Natural killer cell (primary cell): Measurements from ENCODE around the gene ZNF765. TPM values are rescaled to one million over a fixed set of nuclear protein-coding genes. Genes with fewer than 3 reads are reported as not detected.

Experiments used
- ATAC-seq, 3 donors: fragments of 150-1000 bp in 2 of 3; fragments of 200-7000 bp in 1 of 3; cut with Tn5 transposase; 1 replicate in 1 of 3; 2 replicates in 2 of 3; pipeline ENCODE4 v1.10.0; 2021; ENCODE audit warnings: mild to moderate bottlenecking in 2 of 3, moderate library complexity in 2 of 3
- DNase-seq, 2 donors: peaks; one replicate each; pipeline versions ENCODE4 v3.0.0 to v3.0.0-alpha.2; 2013 to 2021; ENCODE audit warnings: mixed read lengths in 1 of 2
- H3K27ac ChIP-seq: one replicate; pipeline ENCODE4 v1.5.1; 2013; ENCODE audit warnings: mild to moderate bottlenecking, low read length
- H3K27me3 ChIP-seq: one replicate; pipeline ENCODE4 v1.6.1; 2013; ENCODE audit warnings: low read length; ENCODE audit not compliant: control insufficient read depth, insufficient read depth
- H3K36me3 ChIP-seq: one replicate; pipeline ENCODE4 v1.6.1; 2013; ENCODE audit warnings: low read length; ENCODE audit not compliant: control insufficient read depth, insufficient read depth
- H3K4me1 ChIP-seq: one replicate; pipeline ENCODE4 v1.6.1; 2013; ENCODE audit warnings: low read length; ENCODE audit not compliant: control insufficient read depth, insufficient read depth
- H3K4me3 ChIP-seq: one replicate; pipeline ENCODE4 v1.5.1; 2013; ENCODE audit warnings: low read length
- H3K9me3 ChIP-seq: one replicate; pipeline ENCODE4 v1.6.1; 2013; ENCODE audit warnings: low read length; ENCODE audit not compliant: control insufficient read depth, insufficient read depth
- H3K27ac Mint-ChIP-seq, 2 donors: one replicate each; pipeline ENCODE4 v1.8.0; 2022; ENCODE audit warnings: mild to moderate bottlenecking in 2 of 2, mixed read lengths in 2 of 2, moderate library complexity in 1 of 2
- H3K27me3 Mint-ChIP-seq, 2 donors: one replicate each; pipeline ENCODE4 v1.8.0; 2022; ENCODE audit warnings: low read depth in 2 of 2, mixed read lengths in 2 of 2
- H3K36me3 Mint-ChIP-seq: one replicate; pipeline ENCODE4 v1.8.0; 2022; ENCODE audit warnings: mixed read lengths
- H3K4me1 Mint-ChIP-seq, 2 donors: one replicate each; pipeline ENCODE4 v1.8.0; 2022; ENCODE audit warnings: mixed read lengths in 2 of 2
- H3K4me3 Mint-ChIP-seq: one replicate; pipeline ENCODE4 v1.8.0; 2022; ENCODE audit warnings: mild to moderate bottlenecking, moderate library complexity, mixed read lengths
- H3K9me3 Mint-ChIP-seq, 2 donors: one replicate each; pipeline ENCODE4 v1.8.0; 2022; ENCODE audit warnings: mixed read lengths in 2 of 2
- CTCF ChIP-seq: fragments of 200-600 bp; IDR thresholded peaks from one replicate; pipeline ENCODE4 v1.8.0; 2022; ENCODE audit warnings: antibody characterized with exemption
- WGBS: methylation state at CpG from one replicate; pipeline ENCODE4 v1.1.7; 2013; ENCODE audit warnings: missing lambda C conversion rate; ENCODE audit not compliant: insufficient coverage; 5-methylcytosine and 5-hydroxymethylcytosine counted together
- intact Hi-C: fragments of 100-400 bp; cut with micrococcal nuclease; formaldehyde crosslinking; loops from one replicate; pipeline ENCODE4 v1.14.2; 2022
- total RNA-seq, 4 donors: library from RNA; stranded (reverse); fragments of 120-200 nt in 1 of 4; gene quantifications; one replicate each; pipeline versions ENCODE4 v1.2.3 to v1.2.4, GENCODE V29; 2013 to 2022

The ZNF765 gene
- total RNA-seq, 3 donors from 2014 or later (not counting 1 experiment from before 2014, with no cell fraction given): 8.5 to 16.4 (median 11.8) TPM

- Histone ChIP-seq H3K36me3 (no peaks in the 10 kb centered on the region), H3K27ac (no peak overlapping the region), H3K4me1 (peaks cover 8% of the 10 kb centered on the region), H3K9me3 (peaks cover 37% of the 10 kb centered on the region), H3K27me3 (no peaks in the 10 kb centered on the region), H3K4me3 (no peak overlapping the region)
- intact Hi-C loops: loop anchor here (10.0 kb wide), 1 partner anchor 268 kb away; the partner anchor contains the start of gene ZNF665
- Mint-ChIP-seq H3K27ac (no peak overlapping the region), H3K4me1 (peaks cover 0 to 12% of the 10 kb centered on the region in 2 donors), H3K27me3 (peaks cover 15 to 18% of the 10 kb centered on the region in 2 donors), H3K4me3 (no peak overlapping the region), H3K36me3 (peaks cover 31% of the 10 kb centered on the region), H3K9me3 (peaks cover 20 to 22% of the 10 kb centered on the region in 2 donors)
- TF ChIP-seq CTCF: no peak
- 69% methylated on average over 14 of the region's 14 CpGs for WGBS
- ATAC-seq (no peak), DNase-seq (no peak)
Measured at GRCh38 chr19:53462861-53463260, 67.9 kb downstream of the ZNF765 start.

DNA sequence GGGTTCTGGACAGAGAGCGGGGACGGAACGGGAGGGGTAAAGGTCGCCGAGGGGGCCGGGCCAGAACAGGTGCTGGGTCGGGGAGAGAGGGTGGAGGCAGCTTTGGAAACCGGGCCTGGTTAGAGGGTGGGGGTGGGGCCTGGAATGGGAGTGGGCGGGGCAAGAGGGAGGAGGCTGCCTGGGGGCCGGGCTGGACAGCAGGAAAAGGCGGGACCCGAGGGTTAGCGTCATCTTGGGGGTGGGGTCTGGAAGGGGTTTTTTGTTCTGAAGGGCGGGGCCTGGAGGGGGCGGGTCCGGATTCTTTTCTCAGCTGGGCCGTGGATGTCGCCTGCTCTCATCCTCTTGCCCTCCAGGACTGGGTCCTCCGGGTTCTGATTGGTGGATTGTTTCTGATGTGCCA, 68.3 kb downstream of the ZNF765 start:
- Mint-ChIP-seq H3K36me3 (peaks cover 29% of the 10 kb centered on the region), H3K4me3 (no peak overlapping the region), H3K9me3 (peaks cover 18 to 20% of the 10 kb centered on the region in 2 donors), H3K27me3 (peaks cover 15 to 18% of the 10 kb centered on the region in 2 donors), H3K4me1 (peaks cover 4 to 16% of the 10 kb centered on the region in 2 donors), H3K27ac (no peak overlapping the region)
- no peak for TF ChIP-seq CTCF
- intact Hi-C loops: loop anchor here (10.0 kb wide), 1 partner anchor 268 kb away; the partner anchor contains the start of gene ZNF665
- Histone ChIP-seq H3K9me3 (peaks cover 35% of the 10 kb centered on the region), H3K27ac (no peak overlapping the region), H3K4me1 (peaks cover 10% of the 10 kb centered on the region), H3K27me3 (no peaks in the 10 kb centered on the region), H3K4me3 (no peak overlapping the region), H3K36me3 (no peaks in the 10 kb centered on the region)
- peak in 1 of 2 donors; percentile 17 for DNase-seq
- ATAC-seq: no peak
- 16% methylated on average over 16 of the region's 19 CpGs for WGBS

GRCh38 chr19:53466726-53467484, 72.0 kb downstream of the ZNF765 start:
- peaks cover 28 to 33% of the 10 kb centered on the region in 2 donors for H3K4me1 Mint-ChIP-seq
- 11% methylated on average over 27 of the region's 31 CpGs for WGBS
- peaks cover 14% of the 10 kb centered on the region for H3K4me1 ChIP-seq
- peak; percentile 6 to 21 (median 15) for ATAC-seq
- no peaks in the 10 kb centered on the region for H3K36me3 ChIP-seq
- peaks cover 15 to 18% of the 10 kb centered on the region in 2 donors for H3K27me3 Mint-ChIP-seq
- intact Hi-C loops: loop anchor here (2.0 to 10.0 kb wide), 2 partner anchors 36 to 272 kb away; partner anchors contain the start of genes ZNF665 and ZNF761
- peak overlapping the region; percentile 63 for H3K4me3 ChIP-seq
- peaks cover 11% of the 10 kb centered on the region for H3K9me3 ChIP-seq
- peak overlapping the region; percentile 79 to 87 for H3K27ac Mint-ChIP-seq
- H3K27ac ChIP-seq: no peak overlapping the region
- peaks cover 6 to 7% of the 10 kb centered on the region in 2 donors for H3K9me3 Mint-ChIP-seq
- peak in 1 of 2 donors; percentile 7 for DNase-seq
- H3K27me3 ChIP-seq: no peaks in the 10 kb centered on the region
- TF ChIP-seq CTCF: no peak
- peaks cover 14% of the 10 kb centered on the region for H3K36me3 Mint-ChIP-seq
- H3K4me3 Mint-ChIP-seq: peak overlapping the region; percentile 88
